ENCODE measurements around the gene LYZ. TPM values are rescaled to one million over a fixed set of nuclear protein-coding genes. Genes with fewer than 3 reads are reported as not detected.

The LYZ gene
- total RNA-seq, 1 experiment from 2014 or later, result 1.3 TPM

DNA sequence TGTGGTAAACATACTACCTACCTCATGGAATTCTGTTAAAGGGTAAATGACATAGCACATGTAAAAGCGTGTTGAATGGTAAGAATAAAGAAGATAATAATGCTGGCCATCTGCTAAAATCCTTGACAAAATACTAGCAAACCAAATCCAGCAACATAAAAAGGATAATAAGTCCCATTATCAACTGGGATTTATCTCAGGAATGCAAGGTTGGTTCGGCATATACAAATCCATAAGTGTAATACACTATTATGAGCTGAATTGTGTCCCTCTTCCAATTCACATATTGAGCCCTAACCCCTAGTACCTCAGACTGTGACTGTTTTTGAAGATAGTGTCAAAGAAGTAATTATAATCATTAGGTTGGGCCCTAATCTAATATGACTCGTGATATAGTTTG, 48.8 kb downstream of the LYZ start:
- no peaks in the 10 kb centered on the region for H3K79me2 ChIP-seq (ENCODE audit: insufficient read depth, low read length)
- no peak overlapping the region for H3K4me2 ChIP-seq (ENCODE audit: low read length)
- RAD21 ChIA-PET (ENCODE audit: low non-redundant PET in 1 of 2, low total read pairs in 2 of 2, uncharacterized antibody in 2 of 2, unreplicated experiment in 2 of 2), result no interaction called here
- H3K4me3 ChIP-seq (replicated peaks in 1 of 2; ENCODE audit: low read depth in 1 of 2, low read length in 2 of 2), result no peak overlapping the region
- POLR2A ChIA-PET, result no interaction called here
- ATAC-seq (no peak), DNase-seq (ENCODE audit: low read depth, low spot score) (no peak)
- H3K9me2 ChIP-seq (ENCODE audit: insufficient read depth), result no peaks in the 10 kb centered on the region
- TF ChIP-seq ZNF274 (IDR thresholded peaks at IDR 0.05; ENCODE audit: low read depth, low read length) (no peak), YY1 (IDR thresholded peaks at IDR 0.05; ENCODE audit: extremely low read depth, insufficient replicate concordance, low read depth, low read length) (no peak), SIN3A (IDR thresholded peaks at IDR 0.05; ENCODE audit: low read depth) (no peak), POLR2AphosphoS5 (IDR thresholded peaks at IDR 0.05; ENCODE audit: low read depth, low read length) (no peak), CEBPB (IDR thresholded peaks at IDR 0.05; ENCODE audit: low read depth) (no peak), EZH2 (IDR thresholded peaks at IDR 0.05) (no peak), EGR1 (IDR thresholded peaks at IDR 0.05; ENCODE audit: low read depth) (no peak)
- TF ChIP-seq, protein P1, sequence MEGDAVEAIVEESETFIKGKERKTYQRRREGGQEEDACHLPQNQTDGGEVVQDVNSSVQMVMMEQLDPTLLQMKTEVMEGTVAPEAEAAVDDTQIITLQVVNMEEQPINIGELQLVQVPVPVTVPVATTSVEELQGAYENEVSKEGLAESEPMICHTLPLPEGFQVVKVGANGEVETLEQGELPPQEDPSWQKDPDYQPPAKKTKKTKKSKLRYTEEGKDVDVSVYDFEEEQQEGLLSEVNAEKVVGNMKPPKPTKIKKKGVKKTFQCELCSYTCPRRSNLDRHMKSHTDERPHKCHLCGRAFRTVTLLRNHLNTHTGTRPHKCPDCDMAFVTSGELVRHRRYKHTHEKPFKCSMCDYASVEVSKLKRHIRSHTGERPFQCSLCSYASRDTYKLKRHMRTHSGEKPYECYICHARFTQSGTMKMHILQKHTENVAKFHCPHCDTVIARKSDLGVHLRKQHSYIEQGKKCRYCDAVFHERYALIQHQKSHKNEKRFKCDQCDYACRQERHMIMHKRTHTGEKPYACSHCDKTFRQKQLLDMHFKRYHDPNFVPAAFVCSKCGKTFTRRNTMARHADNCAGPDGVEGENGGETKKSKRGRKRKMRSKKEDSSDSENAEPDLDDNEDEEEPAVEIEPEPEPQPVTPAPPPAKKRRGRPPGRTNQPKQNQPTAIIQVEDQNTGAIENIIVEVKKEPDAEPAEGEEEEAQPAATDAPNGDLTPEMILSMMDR (IDR thresholded peaks at IDR 0.05 in 2 of 3, conservative IDR thresholded peaks at IDR 0.05 in 1 of 3; ENCODE audit: borderline replicate concordance in 1 of 3, insufficient read depth in 1 of 3, low read depth in 2 of 3, low read length in 2 of 3), result no peak
- BruUV-seq (replicated peaks), result no TSS peak
- H3K36me3 ChIP-seq (ENCODE audit: control insufficient read depth in 1 of 2, insufficient read depth in 2 of 2, low read length in 2 of 2), result peaks cover 0 to 11% of the 10 kb centered on the region in 2 experiments; a peak in 1 of 4 replicates
- no peak overlapping the region for H3K9ac ChIP-seq (ENCODE audit: low read length)
- CTCF ChIA-PET, result no interaction called here
- peaks cover 0 to 7% of the 10 kb centered on the region in 2 experiments; a peak in 1 of 4 replicates for H3K9me3 ChIP-seq (ENCODE audit: control insufficient read depth in 1 of 2, insufficient read depth in 1 of 2, low read depth in 1 of 2, low read length in 2 of 2)
- H3K27me3 ChIP-seq (ENCODE audit: insufficient read depth, low read length), result no peaks in the 10 kb centered on the region
- no peak overlapping the region for H3K27ac ChIP-seq (ENCODE audit: low read depth, low read length)
- intact Hi-C loops (cut with micrococcal nuclease), result no loop called here
- H2AFZ ChIP-seq (ENCODE audit: low read depth, low read length, poor library complexity, severe bottlenecking), result no peak overlapping the region
- H4K20me1 ChIP-seq (ENCODE audit: insufficient read depth), result no peaks in the 10 kb centered on the region
- no peaks in the 10 kb centered on the region for H3K4me1 ChIP-seq (ENCODE audit: control insufficient read depth in 1 of 2, insufficient read depth in 2 of 2, low read length in 2 of 2)

DNA sequence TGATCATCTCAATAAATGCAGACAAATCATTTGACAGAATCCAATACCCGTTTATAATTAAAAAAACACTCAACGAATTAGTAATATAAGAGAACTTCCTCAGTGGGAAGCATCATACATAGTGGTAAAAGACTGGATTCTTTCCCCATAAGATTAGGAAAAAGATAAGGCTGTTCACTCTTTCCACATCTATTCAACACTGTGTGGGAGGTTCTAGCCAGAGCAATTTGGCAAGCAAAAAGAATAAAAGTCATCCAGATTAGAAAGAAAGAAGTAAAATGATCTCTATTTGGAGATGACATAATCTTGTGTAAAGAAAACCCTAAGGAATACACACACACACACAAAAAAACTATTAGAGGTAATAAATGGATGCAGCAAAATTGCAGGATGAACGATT, 49.8 kb downstream of the LYZ start:
- H3K4me3 ChIP-seq (replicated peaks in 1 of 2; ENCODE audit: low read depth in 1 of 2, low read length in 2 of 2), result no peak overlapping the region
- POLR2A ChIA-PET, result no interaction called here
- H3K27ac ChIP-seq (ENCODE audit: low read depth, low read length), result no peak overlapping the region
- peaks cover 0 to 7% of the 10 kb centered on the region in 2 experiments; a peak in 1 of 4 replicates for H3K9me3 ChIP-seq (ENCODE audit: control insufficient read depth in 1 of 2, insufficient read depth in 1 of 2, low read depth in 1 of 2, low read length in 2 of 2)
- no peaks in the 10 kb centered on the region for H4K20me1 ChIP-seq (ENCODE audit: insufficient read depth)
- H3K4me1 ChIP-seq (ENCODE audit: control insufficient read depth in 1 of 2, insufficient read depth in 2 of 2, low read length in 2 of 2), result no peaks in the 10 kb centered on the region
- no peaks in the 10 kb centered on the region for H3K9me2 ChIP-seq (ENCODE audit: insufficient read depth)
- H2AFZ ChIP-seq (ENCODE audit: low read depth, low read length, poor library complexity, severe bottlenecking), result no peak overlapping the region
- H3K27me3 ChIP-seq (ENCODE audit: insufficient read depth, low read length), result no peaks in the 10 kb centered on the region
- peaks cover 0 to 11% of the 10 kb centered on the region in 2 experiments; a peak in 1 of 4 replicates for H3K36me3 ChIP-seq (ENCODE audit: control insufficient read depth in 1 of 2, insufficient read depth in 2 of 2, low read length in 2 of 2)
- no peak for TF ChIP-seq CEBPB (IDR thresholded peaks at IDR 0.05; ENCODE audit: low read depth)
- TF ChIP-seq, protein P2, sequence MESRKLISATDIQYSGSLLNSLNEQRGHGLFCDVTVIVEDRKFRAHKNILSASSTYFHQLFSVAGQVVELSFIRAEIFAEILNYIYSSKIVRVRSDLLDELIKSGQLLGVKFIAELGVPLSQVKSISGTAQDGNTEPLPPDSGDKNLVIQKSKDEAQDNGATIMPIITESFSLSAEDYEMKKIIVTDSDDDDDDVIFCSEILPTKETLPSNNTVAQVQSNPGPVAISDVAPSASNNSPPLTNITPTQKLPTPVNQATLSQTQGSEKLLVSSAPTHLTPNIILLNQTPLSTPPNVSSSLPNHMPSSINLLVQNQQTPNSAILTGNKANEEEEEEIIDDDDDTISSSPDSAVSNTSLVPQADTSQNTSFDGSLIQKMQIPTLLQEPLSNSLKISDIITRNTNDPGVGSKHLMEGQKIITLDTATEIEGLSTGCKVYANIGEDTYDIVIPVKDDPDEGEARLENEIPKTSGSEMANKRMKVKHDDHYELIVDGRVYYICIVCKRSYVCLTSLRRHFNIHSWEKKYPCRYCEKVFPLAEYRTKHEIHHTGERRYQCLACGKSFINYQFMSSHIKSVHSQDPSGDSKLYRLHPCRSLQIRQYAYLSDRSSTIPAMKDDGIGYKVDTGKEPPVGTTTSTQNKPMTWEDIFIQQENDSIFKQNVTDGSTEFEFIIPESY (IDR thresholded peaks at IDR 0.05; ENCODE audit: extremely low read depth, insufficient replicate concordance, low read length), result no peak
- TF ChIP-seq, protein P1 (IDR thresholded peaks at IDR 0.05 in 2 of 3, conservative IDR thresholded peaks at IDR 0.05 in 1 of 3; ENCODE audit: borderline replicate concordance in 1 of 3, insufficient read depth in 1 of 3, low read depth in 2 of 3, low read length in 2 of 3), result no peak
- no peak overlapping the region for H3K9ac ChIP-seq (ENCODE audit: low read length)
- CTCF ChIA-PET, result no interaction called here
- no peaks in the 10 kb centered on the region for H3K79me2 ChIP-seq (ENCODE audit: insufficient read depth, low read length)
- DNase-seq (ENCODE audit: low read depth, low spot score), result no peak
- no peak overlapping the region for H3K4me2 ChIP-seq (ENCODE audit: low read length)
- intact Hi-C loops (cut with micrococcal nuclease), result no loop called here
- no peak for ATAC-seq
- RAD21 ChIA-PET (ENCODE audit: low non-redundant PET in 1 of 2, low total read pairs in 2 of 2, uncharacterized antibody in 2 of 2, unreplicated experiment in 2 of 2), result no interaction called here
- BruUV-seq (replicated peaks), result no TSS peak
